ENCODE results near the gene CD300LD.

DNA sequence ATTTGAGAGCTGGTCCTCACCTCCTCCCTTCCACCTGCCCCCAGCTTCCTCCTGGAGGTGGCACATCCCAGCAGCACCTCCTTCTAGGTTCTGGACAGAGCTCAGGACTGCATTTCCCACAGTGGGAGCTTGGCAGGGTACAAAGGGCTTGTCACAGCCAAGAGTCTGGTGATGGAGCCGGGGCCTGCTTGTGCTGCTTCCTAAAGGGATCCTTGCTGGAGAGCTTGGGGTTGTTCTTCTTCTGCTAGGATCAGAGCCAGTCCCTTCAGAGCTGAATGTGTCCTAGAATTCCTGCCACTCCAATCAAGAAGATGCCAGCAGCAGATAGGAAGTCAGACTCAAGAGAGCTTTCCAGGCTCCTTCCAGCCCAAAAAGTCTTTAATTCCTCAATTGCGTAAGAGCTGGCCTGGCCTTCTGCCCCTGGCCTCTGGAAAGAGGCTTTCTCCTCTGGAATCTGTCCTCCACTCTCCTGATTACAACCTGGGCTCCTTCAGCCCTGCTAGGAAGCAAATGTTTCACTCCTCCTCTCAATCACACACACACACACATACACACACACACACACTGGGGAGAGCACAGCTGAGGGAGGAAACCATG lies 27.1 kb upstream of the CD300LD start:
- no peak for TF ChIP-seq CTCF (IDR thresholded peaks at IDR 0.05; ENCODE audit: low read depth, low read length, poor library complexity, severe bottlenecking)
- TF ChIP-seq EZH2phosphoT487 (IDR thresholded peaks at IDR 0.05; ENCODE audit: borderline replicate concordance, low read length): no peak
